Suprapubic skin (tissue), 4 donors: Measurements from ENCODE around the gene GPHB5. TPM values are rescaled to one million over a fixed set of nuclear protein-coding genes. Genes with fewer than 3 reads are reported as not detected.

Experiments used
- DNase-seq, 2 donors: peaks; one replicate each; pipeline ENCODE4 v3.0.0-alpha.2; 2019; ENCODE audit warnings: low spot score in 2 of 2
- H3K27ac ChIP-seq: fragments of 200-600 bp; sonication (generic); one replicate; pipeline ENCODE4 v1.5.1; 2019
- H3K27me3 ChIP-seq: fragments of 200-600 bp; sonication (generic); one replicate; pipeline ENCODE4 v1.5.1; 2019
- H3K36me3 ChIP-seq: fragments of 200-600 bp; sonication (generic); one replicate; pipeline ENCODE4 v1.5.1; 2019
- H3K4me1 ChIP-seq: fragments of 200-600 bp; sonication (generic); one replicate; pipeline ENCODE4 v1.5.1; 2019
- H3K4me3 ChIP-seq: fragments of 200-600 bp; sonication (generic); one replicate; pipeline ENCODE4 v1.5.1; 2019; ENCODE audit warnings: mild to moderate bottlenecking
- H3K9me3 ChIP-seq: fragments of 200-600 bp; sonication (generic); one replicate; pipeline ENCODE4 v1.5.1; 2019
- CTCF ChIP-seq, 2 donors: fragments of 200-600 bp in 1 of 2; fragments of 450-650 bp in 1 of 2; sonication (generic) in 1 of 2; IDR thresholded peaks; one replicate each; pipeline ENCODE4 v1.5.1; 2016 to 2019; ENCODE audit warnings: antibody characterized with exemption in 2 of 2, mild to moderate bottlenecking in 1 of 2, moderate library complexity in 1 of 2
- EP300 ChIP-seq: sonication (generic); formaldehyde crosslinking; IDR thresholded peaks from one replicate; pipeline ENCODE4 v1.6.1; 2017; ENCODE audit warnings: antibody characterized with exemption
- POLR2A ChIP-seq, 2 donors: fragments of 450-650 bp; IDR thresholded peaks; one replicate each; pipeline ENCODE4 v1.6.1; 2017; ENCODE audit warnings: antibody characterized with exemption in 2 of 2, mild to moderate bottlenecking in 2 of 2, moderate library complexity in 2 of 2
- POLR2AphosphoS5 ChIP-seq, 3 donors: sonication (generic); formaldehyde crosslinking; IDR thresholded peaks; one replicate each; pipeline ENCODE4 v1.6.1; 2017; ENCODE audit warnings: antibody characterized with exemption in 3 of 3
- WGBS: methylation state at CpG from one replicate; pipeline ENCODE4 v1.1.5; 2018; 5-methylcytosine and 5-hydroxymethylcytosine counted together
- total RNA-seq, 4 donors: library from RNA; depleted of rRNA; stranded (reverse); fragments of >200 nt; gene quantifications; one replicate each; pipeline ENCODE4 v1.1.0, GENCODE V29; 2016

The GPHB5 gene
- total RNA-seq, 4 donors from 2014 or later = not detected

- no peak overlapping the region for H3K27ac ChIP-seq
- no peak for DNase-seq
- TF ChIP-seq POLR2AphosphoS5 (IDR thresholded peaks at IDR 0.05) (no peak), POLR2A (IDR thresholded peaks at IDR 0.05) (no peak), EP300 (no peak), CTCF (IDR thresholded peaks at IDR 0.05) (no peak)
- no peaks in the 10 kb centered on the region for H3K9me3 ChIP-seq
- H3K4me1 ChIP-seq = peaks cover 14% of the 10 kb centered on the region
- no peaks in the 10 kb centered on the region for H3K27me3 ChIP-seq
- WGBS = 89% methylated on average over 4 of the region's 4 CpGs
- H3K36me3 ChIP-seq = no peaks in the 10 kb centered on the region
- no peak overlapping the region for H3K4me3 ChIP-seq
Measured at GRCh38 chr14:63276016-63276415, 42.7 kb downstream of the GPHB5 start.

- H3K27me3 ChIP-seq = no peaks in the 10 kb centered on the region
- H3K36me3 ChIP-seq = no peaks in the 10 kb centered on the region
- H3K9me3 ChIP-seq = no peaks in the 10 kb centered on the region
- TF ChIP-seq EP300 (no peak), CTCF (IDR thresholded peaks at IDR 0.05) (no peak), POLR2AphosphoS5 (IDR thresholded peaks at IDR 0.05) (no peak), POLR2A (IDR thresholded peaks at IDR 0.05) (no peak)
- no peak overlapping the region for H3K4me3 ChIP-seq
- no peak for DNase-seq
- 87% methylated on average over 3 of the region's 3 CpGs for WGBS
- H3K4me1 ChIP-seq = peaks cover 14% of the 10 kb centered on the region
- H3K27ac ChIP-seq = no peak overlapping the region
Measured at GRCh38 chr14:63275611-63276010, 43.1 kb downstream of the GPHB5 start.

DNA sequence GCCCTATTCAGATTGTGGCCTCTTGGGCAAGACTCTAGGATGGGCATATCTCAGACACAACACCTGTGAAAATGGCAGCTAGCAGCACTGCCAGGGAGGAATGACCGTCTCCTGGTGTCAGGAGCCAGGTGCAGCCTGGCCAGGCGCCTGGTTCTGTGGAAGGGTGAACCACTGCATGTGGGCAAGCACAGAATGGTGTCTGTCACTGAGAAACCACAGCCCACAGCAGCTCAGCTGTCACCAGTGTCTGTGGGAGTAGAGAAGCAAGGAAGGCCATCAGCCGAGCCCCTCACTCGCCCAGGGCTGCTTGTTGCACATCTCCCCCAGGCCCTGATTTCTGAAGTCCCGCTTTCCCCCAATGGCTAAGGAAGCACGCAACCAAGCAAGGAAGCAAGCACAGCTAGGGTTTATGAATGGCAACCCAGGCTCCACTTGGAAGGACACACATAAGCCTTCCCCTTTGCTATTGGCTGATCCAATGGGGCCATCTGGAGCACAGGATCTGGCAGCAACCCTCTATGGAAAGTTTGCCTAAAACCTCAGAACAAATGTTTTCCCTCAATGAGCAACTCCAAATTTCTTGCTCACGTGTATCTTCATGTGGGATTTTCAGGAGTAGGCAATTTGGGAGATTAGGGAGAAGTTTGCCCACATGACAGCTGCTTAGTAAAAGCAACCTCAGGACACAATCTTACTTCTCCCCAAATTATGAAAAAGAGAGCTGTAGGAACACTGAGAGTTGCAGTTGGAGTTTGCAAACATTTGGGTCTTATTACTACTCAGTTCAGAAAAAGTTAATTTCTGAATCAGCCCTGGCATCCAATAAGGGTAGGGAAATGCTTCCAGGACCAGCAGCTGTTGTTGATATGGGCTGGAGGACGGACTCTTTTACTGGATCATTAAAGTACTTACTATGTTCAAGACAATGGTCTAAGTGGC is 44.7 kb downstream of the GPHB5 start:
- Histone ChIP-seq H3K27me3 (no peaks in the 10 kb centered on the region), H3K4me3 (no peak overlapping the region), H3K4me1 (peaks cover 14% of the 10 kb centered on the region), H3K36me3 (no peaks in the 10 kb centered on the region), H3K27ac (peak overlapping the region; percentile 49), H3K9me3 (no peaks in the 10 kb centered on the region)
- WGBS = 73% methylated on average over 5 of the region's 8 CpGs
- DNase-seq = no peak
- TF ChIP-seq POLR2AphosphoS5 (IDR thresholded peaks at IDR 0.05) = no peak
- no peak for TF ChIP-seq EP300
- TF ChIP-seq CTCF (IDR thresholded peaks at IDR 0.05) = no peak
- TF ChIP-seq POLR2A (IDR thresholded peaks at IDR 0.05) = no peak

DNA sequence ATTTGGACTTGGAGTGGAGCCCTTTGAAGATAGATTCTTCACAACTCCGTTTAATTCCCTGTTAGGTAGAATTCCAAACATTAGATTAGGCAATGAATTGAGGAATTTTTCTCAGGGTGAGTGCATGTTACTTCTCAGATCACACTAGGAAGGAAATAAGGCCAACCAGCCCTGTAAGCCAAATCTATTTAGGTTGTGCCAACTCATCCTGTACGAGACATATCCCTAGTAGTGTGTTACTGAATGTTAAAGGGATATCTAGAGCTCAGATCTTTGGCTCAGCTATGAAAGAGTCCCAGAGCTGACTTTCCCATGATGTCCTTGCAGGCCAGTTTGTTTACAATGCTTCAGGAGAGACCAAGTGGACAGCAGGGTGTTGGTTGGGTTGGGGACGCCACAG is 45.6 kb downstream of the GPHB5 start:
- WGBS = 37% methylated on average over 3 of the region's 3 CpGs
- Histone ChIP-seq H3K36me3 (no peaks in the 10 kb centered on the region), H3K4me1 (peaks cover 14% of the 10 kb centered on the region), H3K27me3 (no peaks in the 10 kb centered on the region), H3K4me3 (no peak overlapping the region), H3K27ac (peak overlapping the region; percentile 49), H3K9me3 (no peaks in the 10 kb centered on the region)
- TF ChIP-seq POLR2AphosphoS5 (IDR thresholded peaks at IDR 0.05) = no peak
- no peak for DNase-seq

GRCh38 chr14:63269561-63270225 is 49.0 kb downstream of the GPHB5 start:
- no peaks in the 10 kb centered on the region for H3K36me3 ChIP-seq
- 90% methylated on average over 11 of the region's 11 CpGs for WGBS
- H3K4me3 ChIP-seq = no peak overlapping the region
- TF ChIP-seq POLR2A (IDR thresholded peaks at IDR 0.05) (no peak), POLR2AphosphoS5 (IDR thresholded peaks at IDR 0.05) (no peak), EP300 (no peak), CTCF (IDR thresholded peaks at IDR 0.05) (no peak)
- DNase-seq = no peak
- no peaks in the 10 kb centered on the region for H3K27me3 ChIP-seq
- no peak overlapping the region for H3K27ac ChIP-seq
- no peaks in the 10 kb centered on the region for H3K9me3 ChIP-seq
- H3K4me1 ChIP-seq = peaks cover 18% of the 10 kb centered on the region
